GM19324 (cell line): Measurements from ENCODE around the gene ZNF451.

Experiments used
- ATAC-seq: cut with Tn5 transposase; IDR thresholded peaks from one replicate; pipeline ENCODE4 v1.9.1; 2021; ENCODE audit warnings: mild to moderate bottlenecking, moderate library complexity; ENCODE audit not compliant: unreplicated experiment, low FRiP score

The ZNF451 gene

DNA sequence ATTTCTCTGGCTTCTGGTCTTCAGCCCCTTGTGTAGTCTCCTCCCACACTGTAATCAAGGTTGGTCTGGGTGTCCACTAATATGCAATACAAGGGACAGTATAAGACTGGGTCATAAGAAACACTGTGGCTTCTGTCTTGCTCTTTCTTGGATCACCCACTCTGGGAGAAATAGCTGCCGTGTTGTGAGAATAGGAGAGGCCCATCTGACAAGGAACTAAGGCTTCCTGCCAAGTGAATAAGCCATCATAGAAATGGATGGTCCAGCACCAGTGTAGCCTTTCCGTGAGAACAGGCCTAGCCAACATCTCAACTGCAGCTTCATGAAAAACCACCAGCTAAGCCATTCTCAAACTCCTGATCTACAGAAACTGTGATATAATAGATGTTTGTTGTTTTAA, 105.5 kb downstream of the ZNF451 start:
- ATAC-seq = no peak

DNA sequence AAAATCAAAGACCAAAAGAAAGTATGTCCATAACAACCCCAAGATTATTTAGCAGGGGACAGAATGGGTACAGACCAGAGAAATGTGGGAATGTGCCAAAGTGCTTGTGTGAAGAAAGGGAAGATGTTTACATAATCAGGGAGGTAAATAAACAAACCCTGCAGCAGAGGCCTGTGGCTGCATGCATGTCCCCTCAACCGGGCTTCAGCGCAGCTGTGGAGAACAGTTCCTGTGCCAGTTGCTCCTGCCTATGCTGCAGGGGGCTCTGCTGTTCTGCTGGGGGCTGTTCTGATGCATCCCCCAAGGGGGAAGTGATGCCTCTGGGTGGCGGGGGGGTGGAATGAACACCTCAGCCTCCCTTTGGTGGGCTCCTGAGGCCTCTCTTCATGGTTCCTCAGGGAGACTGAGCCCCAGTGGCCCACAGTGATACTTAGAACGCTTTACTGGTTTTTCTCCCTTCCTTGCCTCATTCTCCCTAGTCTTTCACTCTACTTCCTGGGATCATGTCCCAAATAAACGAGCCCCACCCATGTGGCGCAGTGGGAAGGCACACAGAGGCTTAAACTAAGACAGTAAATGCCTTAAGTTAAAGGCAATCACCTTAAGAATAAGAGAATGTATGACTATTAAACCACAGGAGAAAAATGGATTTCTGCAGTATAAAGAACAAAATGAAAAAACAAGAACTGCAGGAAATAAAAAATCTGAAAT, 109.1 kb downstream of the ZNF451 start:
- no peak for ATAC-seq

DNA sequence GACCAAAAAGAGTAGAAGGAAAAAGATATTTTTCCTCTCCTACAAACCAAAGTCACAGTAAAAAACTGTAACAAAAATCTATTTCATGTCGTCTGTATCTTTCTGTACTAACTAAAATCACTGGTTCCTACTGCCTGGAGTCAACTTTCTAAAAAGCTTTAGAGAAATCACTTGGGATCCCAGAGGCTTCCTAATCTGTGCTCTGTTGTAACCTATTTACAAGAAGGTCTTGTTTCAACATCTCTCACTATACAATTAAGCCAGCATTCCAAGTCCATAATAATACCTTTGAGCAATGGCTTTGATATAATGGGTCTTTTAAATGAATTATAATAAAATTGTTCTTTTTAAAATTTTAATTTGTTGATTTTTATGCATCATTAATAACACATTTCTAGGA, 111.7 kb downstream of the ZNF451 start:
- no peak for ATAC-seq

DNA sequence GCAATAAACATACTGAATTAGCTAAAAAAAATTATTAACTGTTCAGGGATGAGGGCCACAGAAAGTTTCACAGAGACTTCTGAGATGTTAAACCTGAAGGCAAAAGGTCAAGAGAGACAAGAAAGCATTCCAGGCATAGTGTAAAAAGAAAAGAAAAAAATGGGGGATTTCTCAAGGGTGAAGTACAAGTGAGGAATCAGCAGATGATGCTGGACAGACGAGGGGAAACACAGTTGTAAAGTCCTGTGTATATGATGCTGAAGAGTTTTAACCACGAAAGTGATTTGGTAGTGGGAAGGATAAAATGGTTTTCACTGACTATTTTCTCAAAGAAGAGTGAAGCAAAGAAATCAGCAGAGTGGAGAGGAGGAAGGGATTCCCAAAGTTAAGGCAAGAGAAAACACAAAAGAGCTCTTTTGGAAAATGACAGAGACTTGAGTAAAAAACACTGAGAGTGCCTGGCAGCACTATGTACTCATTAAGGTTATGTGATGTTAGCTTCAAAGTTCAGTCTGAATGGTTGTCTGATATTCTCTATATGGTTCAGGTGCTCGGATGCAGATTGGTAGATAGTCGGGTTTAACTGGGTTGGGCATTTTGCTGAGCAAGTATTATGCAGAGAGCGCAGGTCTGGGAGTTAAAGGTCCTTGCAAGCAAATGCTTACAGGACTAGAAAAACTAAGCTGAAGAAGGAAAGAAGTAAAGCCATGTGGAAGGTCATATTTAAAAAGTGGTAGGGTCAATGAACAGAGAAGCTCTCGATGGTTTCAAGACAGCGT, 115.8 kb downstream of the ZNF451 start:
- ATAC-seq = no peak

DNA sequence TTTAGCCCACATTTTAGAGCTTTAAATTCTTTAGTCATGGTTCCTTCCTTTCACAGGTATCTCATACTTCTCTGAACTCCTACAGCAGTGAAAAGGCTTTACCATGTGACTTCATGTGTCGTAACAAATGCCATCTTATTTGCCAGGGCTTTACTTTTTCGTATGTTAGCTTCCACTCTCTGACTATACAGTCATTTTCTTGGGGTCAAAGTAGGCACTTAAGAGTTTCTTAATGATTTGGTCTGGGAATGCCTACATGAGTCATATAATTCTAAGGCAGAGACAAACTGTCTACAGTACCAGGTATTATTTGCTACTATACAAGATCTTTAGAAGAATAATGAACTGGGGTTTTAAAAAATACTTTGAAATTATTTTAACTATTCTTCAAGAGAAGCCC, 117.2 kb downstream of the ZNF451 start:
- ATAC-seq = no peak

DNA sequence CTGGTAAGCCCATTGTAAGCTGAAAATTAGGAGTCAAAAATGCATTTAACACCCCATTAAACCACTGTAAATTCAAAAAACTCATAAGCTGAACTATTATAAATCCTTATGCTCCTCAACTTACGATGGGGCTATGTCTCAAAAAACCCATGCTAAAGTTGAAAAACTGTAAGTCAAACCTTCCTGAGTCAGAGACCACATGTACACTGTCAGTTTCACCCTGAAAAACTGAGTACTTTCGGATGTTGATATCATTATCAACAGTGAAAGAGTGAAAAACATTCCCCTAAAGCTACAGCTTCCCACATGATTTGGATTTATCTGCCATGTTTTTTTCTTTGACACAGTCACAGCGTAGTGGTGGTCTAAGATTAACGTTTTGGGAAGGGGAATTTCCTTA, 117.9 kb downstream of the ZNF451 start:
- ATAC-seq = no peak

DNA sequence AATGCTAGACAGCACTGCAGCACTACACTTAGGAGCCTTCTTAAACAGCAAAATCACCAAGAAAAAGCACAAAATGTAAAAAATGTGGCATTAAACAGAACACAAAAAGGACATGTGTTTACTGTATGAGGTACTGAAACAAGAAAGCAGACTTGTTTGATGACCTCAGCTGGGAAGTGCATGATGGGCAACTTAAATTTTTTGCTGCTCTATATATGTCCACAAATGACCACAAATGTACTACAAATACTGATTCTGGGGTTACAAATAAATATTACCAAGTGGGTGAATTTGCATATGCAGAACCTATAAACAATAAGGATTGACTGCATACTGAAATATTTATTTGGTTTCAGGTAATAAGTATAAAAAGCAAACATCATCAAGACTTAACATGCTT, 119.0 kb downstream of the ZNF451 start:
- no peak for ATAC-seq

DNA sequence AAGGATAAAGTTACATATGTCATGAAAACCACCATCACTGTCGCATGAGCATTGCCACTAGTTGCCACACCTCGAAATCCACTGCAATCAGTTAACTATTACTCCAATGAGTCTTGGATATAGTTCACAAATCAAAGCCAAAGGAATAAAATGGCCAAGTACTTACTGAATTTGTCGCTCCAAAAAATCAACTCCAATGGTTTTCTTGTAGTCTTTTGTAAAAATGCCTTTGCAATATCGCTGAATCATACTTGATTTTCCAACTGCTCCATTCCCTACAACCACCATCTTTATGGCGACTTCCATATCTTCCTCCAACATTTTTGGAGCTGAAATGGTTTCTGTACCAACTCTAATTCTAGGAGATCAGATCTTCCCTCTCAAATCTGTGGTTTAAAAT, 120.1 kb downstream of the ZNF451 start:
- no peak for ATAC-seq

DNA sequence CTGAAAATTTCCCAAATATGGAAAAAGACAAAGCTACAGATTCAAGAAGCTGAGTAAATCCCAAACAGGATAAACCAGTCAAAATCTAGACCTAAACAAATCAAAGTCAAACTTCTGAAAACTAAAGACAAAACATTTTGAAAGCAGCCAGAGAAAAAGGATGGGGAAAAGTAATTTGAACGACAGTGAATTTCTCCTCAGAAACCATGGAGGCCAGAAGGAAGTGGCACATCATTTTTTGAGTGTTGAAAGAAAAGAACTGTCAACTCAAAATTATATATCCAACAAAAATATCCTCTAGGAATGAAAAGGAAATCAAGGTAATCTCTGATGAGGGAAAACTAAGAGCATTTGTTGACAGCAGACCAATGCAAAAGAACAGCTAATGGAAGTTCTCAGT, 125.3 kb downstream of the ZNF451 start:
- no peak for ATAC-seq

DNA sequence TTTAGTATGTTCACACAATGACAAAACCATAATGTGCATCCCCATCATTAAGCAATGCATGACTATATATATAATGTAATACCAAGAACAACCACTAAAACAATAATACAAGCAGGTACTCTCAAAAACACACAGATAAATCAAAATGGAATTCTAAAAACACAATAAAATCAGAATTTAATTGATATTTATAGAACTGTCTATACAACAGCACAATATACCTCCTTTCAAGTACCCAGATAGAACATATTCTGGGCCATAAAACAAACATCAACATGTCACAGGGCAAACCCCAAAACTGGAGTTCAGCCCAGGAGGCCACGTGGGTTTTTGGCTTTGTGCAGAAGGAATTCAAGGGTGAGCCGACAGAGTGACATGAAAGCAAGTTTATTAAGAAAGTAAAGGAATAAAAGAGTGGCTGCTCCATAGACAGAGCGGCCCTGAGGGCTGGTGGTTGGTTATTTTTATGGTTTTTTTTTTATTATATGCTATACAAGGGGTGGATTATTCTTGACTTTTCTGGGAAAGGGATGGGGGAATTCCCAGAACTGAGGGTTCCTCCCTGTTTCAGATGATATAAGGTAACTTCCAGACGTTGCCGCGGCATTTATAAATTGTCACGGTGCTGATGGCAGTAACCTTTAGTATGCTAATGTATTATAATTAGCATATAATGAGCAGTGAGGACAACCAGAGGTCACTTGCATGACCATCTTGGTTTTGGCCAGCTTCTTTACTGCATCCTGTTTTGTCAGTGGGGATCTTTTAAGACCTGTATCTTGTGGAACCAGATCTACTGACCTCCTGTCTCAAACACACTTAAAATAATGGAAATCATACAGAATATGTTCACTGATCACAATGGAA, 126.5 kb downstream of the ZNF451 start:
- ATAC-seq = no peak

DNA sequence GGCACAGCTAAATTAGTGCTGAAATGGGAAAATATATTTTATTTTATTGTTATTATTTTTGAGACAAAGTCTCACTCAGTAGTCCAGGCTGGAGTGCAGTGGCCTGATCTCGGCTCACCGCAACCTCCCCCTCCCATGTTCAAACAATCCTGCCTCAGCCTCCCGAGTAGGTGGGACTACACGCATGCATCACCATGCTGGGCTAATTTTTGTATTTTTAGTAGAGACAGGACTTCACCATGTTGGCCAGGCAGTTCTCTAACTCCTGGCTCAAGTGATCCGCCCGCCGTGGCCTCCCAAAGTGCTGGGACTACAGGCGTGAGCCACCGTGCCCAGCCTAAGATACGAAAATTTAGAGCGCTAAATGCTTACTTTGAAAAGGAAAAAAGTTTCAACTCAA, 127.3 kb downstream of the ZNF451 start:
- no peak for ATAC-seq
